ENCODE results near the gene CUL4B. TPM values are rescaled to one million over a fixed set of nuclear protein-coding genes. Genes with fewer than 3 reads are reported as not detected.
A peak's percentile ranks its signal among the peaks of the same experiment; 100 is the strongest.
"Not testable (repeated sequence)": the region's sequence is repeated elsewhere in the genome, so short reads cannot be mapped to it uniquely, and the experiment has no call there.

CUL4B gene
- total and polyA plus RNA-seq, 9 donors: 19.0 to 39.7 (median 27.0) TPM

DNA sequence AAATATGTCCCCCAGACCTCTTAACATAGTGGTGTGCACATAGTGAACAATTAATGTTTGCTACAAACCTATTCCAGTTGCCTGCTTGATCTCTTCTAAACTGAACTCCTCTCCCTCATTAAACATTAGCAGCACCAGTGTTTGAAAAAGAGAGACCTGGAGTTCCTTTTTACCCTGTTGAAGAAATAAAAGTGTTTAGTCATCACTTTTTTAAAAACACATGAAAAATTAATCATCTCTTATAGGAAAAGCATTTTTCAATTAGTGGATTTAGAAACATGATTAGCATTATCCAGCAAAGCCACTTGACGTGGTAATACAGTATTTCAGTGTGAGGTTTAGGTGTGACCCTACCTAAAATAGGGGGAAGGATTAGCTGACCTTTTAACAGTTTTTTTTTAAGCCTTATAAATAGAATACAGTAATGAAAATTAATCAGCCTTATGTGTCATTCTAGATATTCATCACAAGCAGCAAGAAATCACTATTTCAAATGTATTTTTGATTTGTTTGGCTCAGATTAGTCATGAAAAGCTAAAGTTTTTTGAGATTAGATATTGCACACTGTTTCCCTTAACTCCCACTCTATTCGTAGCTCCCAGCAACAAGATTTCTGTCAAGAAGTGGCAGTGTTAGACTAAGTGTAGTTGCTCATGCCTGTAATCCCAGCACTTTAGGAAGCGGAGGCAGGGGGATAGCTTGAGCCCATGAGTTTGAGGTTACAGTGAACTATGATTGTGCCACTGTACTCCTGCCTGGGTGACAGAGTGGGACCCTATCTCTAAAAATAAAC is 26.2 kb downstream of the CUL4B start:
- DNase-seq: no peak
- no peaks in the 10 kb centered on the region for H3K4me1 ChIP-seq (ENCODE audit: control insufficient read depth, insufficient read depth, low read length)
- H3K9me3 ChIP-seq (replicated peaks; ENCODE audit: control insufficient read depth, low read depth, low read length): no peaks in the 10 kb centered on the region
- H3K27me3 ChIP-seq (ENCODE audit: control insufficient read depth, insufficient read depth, low read length): peaks cover 2% of the 10 kb centered on the region
- WGBS (ENCODE audit: insufficient coverage): no CpG with 5 or more reads among the region's 3 CpGs
- no peak overlapping the region for H3K27ac ChIP-seq (ENCODE audit: low read length)
- no peak overlapping the region for H3K4me3 ChIP-seq (ENCODE audit: low read length)
- H3K36me3 ChIP-seq (ENCODE audit: control insufficient read depth, insufficient read depth, low read length): peaks cover 17% of the 10 kb centered on the region

DNA sequence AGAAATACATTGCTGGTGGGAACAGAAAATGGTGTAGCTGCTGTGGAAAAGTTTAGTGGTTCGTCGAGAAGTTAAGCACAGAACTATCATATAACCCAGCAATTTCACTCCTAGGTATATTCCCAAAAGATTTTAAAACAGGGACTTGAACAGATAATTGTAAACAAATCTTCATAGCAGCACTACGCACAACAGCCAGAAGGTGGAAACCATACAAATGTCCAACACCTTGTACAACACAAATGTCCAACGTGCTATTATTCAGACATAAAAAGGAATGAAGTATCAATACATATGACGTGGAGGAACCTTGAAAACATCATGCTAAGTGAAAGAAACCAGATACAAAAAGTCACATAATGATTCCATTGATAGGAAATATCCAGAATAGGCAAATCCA is 37.9 kb downstream of the CUL4B start:
- no peak for DNase-seq
- 100% methylated on average over 1 of the region's 5 CpGs for WGBS (ENCODE audit: insufficient coverage)
- Histone ChIP-seq H3K9me3 (replicated peaks; ENCODE audit: control insufficient read depth, low read depth, low read length) (no peaks in the 10 kb centered on the region), H3K36me3 (ENCODE audit: control insufficient read depth, insufficient read depth, low read length) (no peaks in the 10 kb centered on the region), H3K27me3 (ENCODE audit: control insufficient read depth, insufficient read depth, low read length) (no peaks in the 10 kb centered on the region), H3K4me3 (ENCODE audit: low read length) (no peak overlapping the region), H3K27ac (ENCODE audit: low read length) (no peak overlapping the region), H3K4me1 (ENCODE audit: control insufficient read depth, insufficient read depth, low read length) (no peaks in the 10 kb centered on the region)

DNA sequence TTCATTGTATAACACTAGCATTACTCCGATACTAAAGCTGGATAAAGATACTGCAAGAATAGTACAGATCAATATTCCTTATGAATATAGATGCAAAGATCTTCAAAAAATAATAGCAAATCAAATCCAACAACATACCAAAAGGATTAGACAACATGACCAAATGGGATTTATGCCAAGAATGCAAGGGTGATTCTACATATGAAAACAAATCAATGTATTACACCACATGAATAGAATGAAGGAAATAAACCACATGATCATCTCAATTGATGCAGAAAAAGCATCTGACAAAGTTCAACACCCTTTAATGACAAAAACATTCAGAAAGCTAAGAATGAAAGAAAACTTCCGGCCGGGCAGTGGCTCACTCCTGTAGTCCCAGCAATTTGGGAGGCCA is 42.8 kb downstream of the CUL4B start:
- 70% methylated on average over 2 of the region's 3 CpGs for WGBS (ENCODE audit: insufficient coverage)
- H3K4me3 ChIP-seq (ENCODE audit: low read length): no peak overlapping the region
- peak; percentile 14 for DNase-seq
- no peaks in the 10 kb centered on the region for H3K9me3 ChIP-seq (replicated peaks; ENCODE audit: control insufficient read depth, low read depth, low read length)
- no peaks in the 10 kb centered on the region for H3K27me3 ChIP-seq (ENCODE audit: control insufficient read depth, insufficient read depth, low read length)
- no peaks in the 10 kb centered on the region for H3K4me1 ChIP-seq (ENCODE audit: control insufficient read depth, insufficient read depth, low read length)
- H3K27ac ChIP-seq (ENCODE audit: low read length): no peak overlapping the region
- no peaks in the 10 kb centered on the region for H3K36me3 ChIP-seq (ENCODE audit: control insufficient read depth, insufficient read depth, low read length)

DNA sequence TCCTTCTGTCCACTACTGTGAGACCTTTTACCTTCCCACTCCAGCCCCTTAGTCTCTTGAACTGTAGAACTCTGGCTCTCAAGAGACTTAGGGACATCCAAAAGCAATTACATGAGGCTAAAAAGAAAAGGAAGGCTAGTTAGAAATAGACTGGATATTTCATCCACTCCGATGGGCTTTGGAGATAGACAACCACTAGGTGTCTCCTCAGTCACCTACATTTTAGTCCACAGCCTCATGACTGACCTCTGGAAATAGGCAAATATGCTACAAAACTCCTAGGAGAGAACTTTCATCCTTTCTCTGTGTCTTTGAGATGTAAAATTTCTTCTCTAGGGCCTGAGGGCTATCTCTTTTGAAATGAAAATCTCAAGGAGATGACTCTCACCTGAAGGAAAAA is 46.5 kb downstream of the CUL4B start:
- no peak overlapping the region for H3K27ac ChIP-seq (ENCODE audit: low read length)
- no peaks in the 10 kb centered on the region for H3K4me1 ChIP-seq (ENCODE audit: control insufficient read depth, insufficient read depth, low read length)
- H3K36me3 ChIP-seq (ENCODE audit: control insufficient read depth, insufficient read depth, low read length): no peaks in the 10 kb centered on the region
- no CpG with 5 or more reads among the region's 1 CpG for WGBS (ENCODE audit: insufficient coverage)
- DNase-seq: peak; percentile 23
- H3K9me3 ChIP-seq (replicated peaks; ENCODE audit: control insufficient read depth, low read depth, low read length): no peaks in the 10 kb centered on the region
- no peaks in the 10 kb centered on the region for H3K27me3 ChIP-seq (ENCODE audit: control insufficient read depth, insufficient read depth, low read length)
- H3K4me3 ChIP-seq (ENCODE audit: low read length): no peak overlapping the region

DNA sequence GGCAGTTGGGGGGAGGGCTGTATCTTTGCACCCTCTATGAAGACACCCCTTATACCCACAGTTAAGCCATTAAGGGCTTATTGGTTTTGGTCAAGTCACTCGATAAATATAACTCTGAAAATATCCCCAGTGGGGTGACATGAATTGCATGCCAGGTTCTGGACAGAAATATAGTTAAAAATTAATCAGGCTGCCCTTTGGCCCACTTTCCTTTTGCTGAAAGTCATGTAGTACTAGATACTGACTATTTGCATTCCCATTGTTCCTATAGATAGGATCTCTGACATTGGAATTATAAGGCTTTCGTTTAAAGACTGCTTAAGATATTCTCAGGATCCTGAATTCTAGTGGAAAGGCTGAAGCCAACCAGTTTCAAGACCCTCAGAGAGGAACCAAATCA is 48.1 kb downstream of the CUL4B start:
- Histone ChIP-seq H3K27me3 (ENCODE audit: control insufficient read depth, insufficient read depth, low read length) (no peaks in the 10 kb centered on the region), H3K36me3 (ENCODE audit: control insufficient read depth, insufficient read depth, low read length) (no peaks in the 10 kb centered on the region), H3K9me3 (replicated peaks; ENCODE audit: control insufficient read depth, low read depth, low read length) (no peaks in the 10 kb centered on the region), H3K4me1 (ENCODE audit: control insufficient read depth, insufficient read depth, low read length) (no peaks in the 10 kb centered on the region), H3K27ac (ENCODE audit: low read length) (no peak overlapping the region), H3K4me3 (ENCODE audit: low read length) (no peak overlapping the region)
- no CpG with 5 or more reads among the region's 2 CpGs for WGBS (ENCODE audit: insufficient coverage)
- DNase-seq: no peak

DNA sequence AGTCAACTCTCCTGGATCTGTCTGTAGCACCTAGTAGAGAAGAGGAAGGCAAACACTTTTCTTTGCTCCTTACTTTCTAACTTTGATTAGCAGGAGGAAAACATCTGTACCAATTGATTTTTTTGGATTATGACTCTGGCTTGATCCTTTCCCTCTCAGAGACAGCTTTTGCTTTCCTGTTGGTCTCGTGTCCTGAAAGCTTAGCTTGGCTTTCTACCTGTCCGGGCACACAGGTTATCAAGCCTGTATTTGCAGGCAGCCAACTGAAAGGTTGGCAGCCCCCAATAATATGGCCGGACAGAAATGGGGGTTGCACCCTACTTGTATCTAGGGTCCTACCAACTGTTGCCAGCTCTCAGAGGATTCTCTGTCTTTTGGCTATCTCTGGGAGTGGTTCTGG is 48.5 kb downstream of the CUL4B start:
- no peak overlapping the region for H3K27ac ChIP-seq (ENCODE audit: low read length)
- H3K9me3 ChIP-seq (replicated peaks; ENCODE audit: control insufficient read depth, low read depth, low read length): no peaks in the 10 kb centered on the region
- H3K4me1 ChIP-seq (ENCODE audit: control insufficient read depth, insufficient read depth, low read length): no peaks in the 10 kb centered on the region
- H3K27me3 ChIP-seq (ENCODE audit: control insufficient read depth, insufficient read depth, low read length): no peaks in the 10 kb centered on the region
- DNase-seq: no peak
- no peak overlapping the region for H3K4me3 ChIP-seq (ENCODE audit: low read length)
- 58% methylated on average over 3 of the region's 3 CpGs for WGBS (ENCODE audit: insufficient coverage)
- H3K36me3 ChIP-seq (ENCODE audit: control insufficient read depth, insufficient read depth, low read length): no peaks in the 10 kb centered on the region

DNA sequence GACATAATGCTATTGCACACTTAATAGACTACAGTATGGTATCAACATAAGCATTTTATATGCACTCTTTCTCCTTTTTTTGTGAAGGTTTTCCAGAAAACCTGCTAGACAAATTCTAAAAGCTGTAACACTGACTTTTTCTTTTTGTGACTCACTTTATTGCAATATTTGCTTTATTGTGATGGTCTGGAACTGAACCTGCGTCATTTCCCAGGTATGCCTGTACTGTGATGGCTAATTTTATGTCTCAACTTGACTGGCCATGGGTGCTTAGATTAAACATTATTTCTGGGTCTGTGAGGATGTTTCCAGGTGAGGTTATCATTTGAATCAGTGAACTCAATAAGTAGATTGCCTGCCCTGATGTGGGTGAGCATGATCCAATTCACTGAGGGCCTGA is 56.2 kb downstream of the CUL4B start:
- H3K36me3 ChIP-seq (ENCODE audit: control insufficient read depth, insufficient read depth, low read length): no peaks in the 10 kb centered on the region
- no peak overlapping the region for H3K27ac ChIP-seq (ENCODE audit: low read length)
- no CpG with 5 or more reads among the region's 1 CpG for WGBS (ENCODE audit: insufficient coverage)
- no peaks in the 10 kb centered on the region for H3K9me3 ChIP-seq (replicated peaks; ENCODE audit: control insufficient read depth, low read depth, low read length)
- no peak overlapping the region for H3K4me3 ChIP-seq (ENCODE audit: low read length)
- no peaks in the 10 kb centered on the region for H3K27me3 ChIP-seq (ENCODE audit: control insufficient read depth, insufficient read depth, low read length)
- no peak for DNase-seq
- H3K4me1 ChIP-seq (ENCODE audit: control insufficient read depth, insufficient read depth, low read length): no peaks in the 10 kb centered on the region

DNA sequence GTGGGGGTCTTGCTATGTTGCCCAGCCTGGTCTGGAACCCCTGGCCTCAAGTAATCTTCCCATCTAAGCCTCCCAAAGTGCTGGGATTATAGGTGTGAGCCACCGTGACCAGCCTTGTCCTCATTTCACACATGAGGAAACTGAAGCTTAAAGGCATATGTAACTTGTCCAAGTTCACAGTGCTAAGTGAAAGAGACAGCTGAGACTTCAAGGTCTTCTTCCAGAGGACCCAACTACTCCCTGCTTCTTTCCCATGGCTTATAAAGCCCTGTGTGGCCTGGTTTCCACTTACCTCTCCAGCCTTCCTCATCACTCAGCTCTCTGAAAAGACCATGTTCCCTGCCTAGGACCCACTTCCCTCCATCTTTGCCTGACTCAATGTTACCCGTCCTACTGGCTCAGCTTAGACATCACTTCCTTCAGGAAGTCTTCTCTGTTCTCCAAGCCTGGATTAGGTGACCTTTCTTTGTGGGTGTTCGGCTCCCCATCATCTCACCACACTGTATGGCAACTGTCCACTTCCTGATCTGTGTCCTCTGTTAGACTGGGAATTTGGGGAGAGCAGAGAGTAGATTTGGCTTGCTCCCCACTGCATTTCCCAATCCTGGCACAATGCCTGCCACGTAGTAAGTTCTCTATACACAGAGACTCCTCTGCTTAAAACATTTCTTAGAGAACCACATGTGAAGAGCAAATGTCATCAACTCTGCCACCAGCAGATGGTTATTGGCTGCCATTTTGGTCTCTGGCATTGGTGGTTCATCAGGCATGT is 61.3 kb downstream of the CUL4B start:
- H3K4me1 ChIP-seq (ENCODE audit: control insufficient read depth, insufficient read depth, low read length): no peaks in the 10 kb centered on the region
- no peak overlapping the region for H3K27ac ChIP-seq (ENCODE audit: low read length)
- WGBS (ENCODE audit: insufficient coverage): 54% methylated on average over 3 of the region's 4 CpGs
- DNase-seq: peak; percentile 15
- H3K4me3 ChIP-seq (ENCODE audit: low read length): no peak overlapping the region
- H3K36me3 ChIP-seq (ENCODE audit: control insufficient read depth, insufficient read depth, low read length): no peaks in the 10 kb centered on the region
- H3K27me3 ChIP-seq (ENCODE audit: control insufficient read depth, insufficient read depth, low read length): no peaks in the 10 kb centered on the region
- no peaks in the 10 kb centered on the region for H3K9me3 ChIP-seq (replicated peaks; ENCODE audit: control insufficient read depth, low read depth, low read length)

DNA sequence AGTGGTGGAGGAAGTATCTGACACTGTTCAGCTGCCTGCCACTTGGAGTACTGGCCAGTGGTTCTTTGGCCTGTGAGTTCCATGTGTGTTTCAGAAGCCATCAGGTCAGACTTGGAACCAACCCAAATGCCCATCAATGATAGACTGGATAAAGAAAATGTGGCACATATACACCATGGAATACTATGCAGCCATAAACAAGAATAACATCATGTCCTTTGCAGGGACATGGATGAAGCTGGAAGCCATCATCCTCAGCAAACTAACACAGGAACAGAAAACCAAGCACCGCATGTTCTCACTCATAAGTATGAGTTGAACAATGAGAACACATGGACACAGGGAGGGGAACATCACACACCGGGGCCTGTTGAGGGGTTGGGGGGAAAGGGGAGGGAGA is 70.6 kb downstream of the CUL4B start:
- not testable (repeated sequence) for H3K9me3 ChIP-seq (replicated peaks; ENCODE audit: control insufficient read depth, low read depth, low read length); H3K4me3 ChIP-seq (ENCODE audit: low read length); DNase-seq; H3K27ac ChIP-seq (ENCODE audit: low read length); H3K4me1 ChIP-seq (ENCODE audit: control insufficient read depth, insufficient read depth, low read length); H3K27me3 ChIP-seq (ENCODE audit: control insufficient read depth, insufficient read depth, low read length); H3K36me3 ChIP-seq (ENCODE audit: control insufficient read depth, insufficient read depth, low read length)
- no CpG with 5 or more reads among the region's 2 CpGs for WGBS (ENCODE audit: insufficient coverage)

DNA sequence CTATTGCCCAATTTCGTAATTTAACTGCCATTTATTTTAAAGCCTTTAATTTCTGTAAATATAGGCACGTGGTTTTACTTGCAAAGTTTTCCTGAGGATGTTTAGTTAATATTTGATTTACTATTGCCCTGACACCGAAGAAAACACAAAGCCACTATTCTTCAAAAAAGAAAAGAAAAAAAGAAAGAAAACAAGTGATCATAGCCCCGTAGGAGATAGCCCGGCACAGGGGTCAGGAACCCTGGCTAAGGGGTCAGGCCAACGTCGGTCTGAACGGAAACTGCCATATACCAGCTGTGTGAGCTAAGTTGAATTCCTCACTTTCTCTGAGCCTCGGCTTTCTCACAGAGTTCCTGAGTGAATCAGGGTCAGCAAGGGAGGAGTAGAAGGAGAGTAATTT is 74.0 kb downstream of the CUL4B start:
- H3K4me3 ChIP-seq (ENCODE audit: low read length): no peak overlapping the region
- no peak for DNase-seq

More for the DNA sequence above, 74.0 kb downstream of the CUL4B start:
- 77% methylated on average over 6 of the region's 9 CpGs for WGBS (ENCODE audit: insufficient coverage)
- Histone ChIP-seq H3K27me3 (ENCODE audit: control insufficient read depth, insufficient read depth, low read length) (no peaks in the 10 kb centered on the region), H3K36me3 (ENCODE audit: control insufficient read depth, insufficient read depth, low read length) (no peaks in the 10 kb centered on the region), H3K27ac (ENCODE audit: low read length) (no peak overlapping the region), H3K4me1 (ENCODE audit: control insufficient read depth, insufficient read depth, low read length) (peaks cover 2% of the 10 kb centered on the region), H3K9me3 (replicated peaks; ENCODE audit: control insufficient read depth, low read depth, low read length) (no peaks in the 10 kb centered on the region)
